Erythroblast (primary cell): Measurements from ENCODE around the gene MEGF11.

Experiments used
- GATA1 ChIP-seq: IDR thresholded peaks from 2 replicates; pipeline ENCODE4 v1.6.1; 2011; ENCODE audit warnings: low read depth, mild to moderate bottlenecking, control low read depth, low read length, moderate library complexity
- POLR2A ChIP-seq: IDR thresholded peaks from 2 replicates; pipeline ENCODE4 v1.6.1; 2011; ENCODE audit warnings: mild to moderate bottlenecking, low read length

DNA sequence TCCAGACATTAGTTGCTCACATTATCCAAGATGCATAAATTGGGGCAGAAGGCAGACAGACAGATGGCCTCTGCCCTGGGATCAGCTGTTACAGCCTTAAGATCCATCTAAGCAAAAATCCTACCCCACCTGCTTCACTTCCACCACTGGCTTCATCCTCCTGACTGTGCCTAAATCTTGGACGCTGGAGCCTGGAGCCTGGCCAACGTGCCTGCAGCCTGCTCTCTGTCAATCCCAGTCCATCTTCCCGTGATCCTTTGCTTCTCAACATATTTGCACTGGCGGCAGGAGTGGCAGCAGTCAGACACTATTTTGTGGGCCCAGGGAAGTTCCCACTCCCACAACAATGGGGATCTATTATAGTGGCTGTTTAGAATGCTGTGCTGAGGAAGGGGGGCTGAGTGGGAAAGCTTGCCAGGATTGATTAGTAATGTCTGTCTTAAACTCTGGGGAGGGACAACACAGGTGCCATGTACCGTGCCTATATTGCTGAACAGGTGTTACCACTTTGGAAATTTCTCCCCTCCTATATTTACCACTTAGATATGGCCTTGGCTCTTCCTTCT lies 121.2 kb downstream of the MEGF11 start:
- no peak for TF ChIP-seq POLR2A
- no peak for TF ChIP-seq GATA1
